Coronary artery (tissue), 2 donors: ENCODE measurements around the gene PLXNA2.

Experiments used
- DNase-seq: peaks from one replicate; pipeline ENCODE4 v3.0.0-alpha.2; 2017; ENCODE audit warnings: low spot score
- H3K27ac ChIP-seq, 2 donors: fragments of 200-600 bp; sonication (generic); one replicate each; pipeline ENCODE4 v1.5.1; 2016 to 2019
- H3K4me3 ChIP-seq: fragments of 200-600 bp; sonication (generic); 2 replicates; pipeline ENCODE4 v1.5.1; 2016; ENCODE audit warnings: mild to moderate bottlenecking, moderate library complexity
- CTCF ChIP-seq: fragments of 200-600 bp; sonication (generic); IDR thresholded peaks from one replicate; pipeline ENCODE4 v1.5.1; 2019; ENCODE audit warnings: antibody characterized with exemption

PLXNA2 gene

DNA sequence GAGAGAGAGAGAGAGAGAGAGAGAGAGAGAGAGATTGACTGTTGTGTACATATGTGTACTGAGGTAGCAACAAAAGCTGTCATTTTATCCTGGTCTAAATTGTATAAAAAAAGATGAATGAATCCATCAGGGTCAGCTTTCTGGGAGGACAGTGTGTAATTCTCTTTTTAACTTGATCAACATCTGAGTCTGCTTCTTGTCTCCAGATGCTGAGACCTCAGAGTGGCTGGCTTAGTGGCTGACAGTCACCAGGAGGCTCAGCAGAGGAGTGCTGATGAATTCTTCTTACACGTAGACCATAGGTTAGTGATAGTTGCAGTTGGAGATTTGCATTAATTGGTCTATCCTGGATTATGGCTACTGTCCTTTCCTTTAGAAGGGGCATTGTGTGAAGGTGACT lies 28.5 kb upstream of the PLXNA2 start:
- no peak overlapping the region for H3K4me3 ChIP-seq
- TF ChIP-seq CTCF, result no peak
- no peak overlapping the region for H3K27ac ChIP-seq
- DNase-seq, result no peak

DNA sequence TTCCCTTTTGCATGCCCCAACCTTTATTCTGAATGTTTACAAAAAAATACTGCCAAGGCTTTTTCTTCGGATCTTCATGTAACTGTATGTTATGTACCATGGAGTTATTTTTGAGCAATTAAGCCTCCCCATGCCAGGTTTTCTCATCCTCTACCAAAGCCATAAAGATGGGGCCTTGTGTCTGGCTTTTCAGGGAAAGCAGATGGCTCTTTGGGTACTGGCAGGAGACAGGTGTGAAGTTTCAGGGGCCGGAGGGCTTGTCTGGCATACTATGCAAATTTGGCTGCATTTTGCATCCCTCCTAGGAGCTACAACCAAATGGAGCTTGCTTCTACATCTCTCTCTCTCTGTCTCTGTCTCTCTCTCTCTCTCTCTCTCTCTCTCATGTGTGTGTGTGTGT lies 28.1 kb upstream of the PLXNA2 start:
- Histone ChIP-seq H3K4me3 (no peak overlapping the region), H3K27ac (no peak overlapping the region)
- no peak for TF ChIP-seq CTCF
- DNase-seq, result no peak

- TF ChIP-seq CTCF, result no peak
- no peak for DNase-seq
- no peak overlapping the region for H3K27ac ChIP-seq
- no peak overlapping the region for H3K4me3 ChIP-seq
Observed at GRCh38 chr1:208271236-208271635, 27.1 kb upstream of the PLXNA2 start.

DNA sequence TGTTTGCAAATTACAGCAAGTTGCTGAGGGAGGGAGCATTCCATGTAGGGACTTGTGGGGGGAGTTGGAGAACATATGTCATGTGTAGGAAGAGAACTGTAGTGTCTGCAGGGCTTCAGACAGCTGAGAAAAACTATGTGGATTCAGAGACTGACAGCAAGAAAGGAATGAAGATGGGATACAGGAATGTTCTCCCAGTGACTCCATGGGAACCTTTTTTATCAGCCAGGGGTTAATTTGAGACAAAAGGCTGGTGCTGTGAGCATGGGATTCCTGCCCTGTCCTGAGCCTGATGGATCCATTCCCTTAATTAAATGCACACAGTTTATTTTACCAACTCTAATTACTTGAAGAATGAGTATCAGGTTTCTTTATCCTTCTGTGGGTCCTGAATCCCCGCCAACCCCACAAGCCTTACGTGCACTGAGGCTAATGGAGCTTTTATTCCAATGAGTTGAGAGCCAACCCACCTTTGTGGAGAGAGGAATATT lies 26.5 kb upstream of the PLXNA2 start:
- no peak for TF ChIP-seq CTCF
- Histone ChIP-seq H3K4me3 (no peak overlapping the region), H3K27ac (no peak overlapping the region)
- DNase-seq, result no peak

DNA sequence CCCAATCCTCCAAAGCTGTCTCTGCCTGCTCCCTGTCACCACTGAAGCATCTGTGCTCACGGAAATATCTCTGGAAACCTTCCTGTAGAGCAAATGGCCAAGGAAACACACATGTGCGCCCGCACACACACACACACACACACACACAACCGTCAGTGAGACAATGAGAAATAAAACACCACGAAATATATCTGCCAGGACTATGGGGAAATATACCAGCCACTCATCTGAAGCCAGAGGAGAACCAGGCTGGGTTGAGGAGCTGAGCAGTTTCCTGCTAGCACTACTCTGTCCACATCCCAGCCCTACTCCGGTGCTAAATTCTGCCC lies 25.1 kb upstream of the PLXNA2 start:
- Histone ChIP-seq H3K4me3 (no peak overlapping the region), H3K27ac (no peak overlapping the region)
- DNase-seq, result no peak
- TF ChIP-seq CTCF, result no peak

DNA sequence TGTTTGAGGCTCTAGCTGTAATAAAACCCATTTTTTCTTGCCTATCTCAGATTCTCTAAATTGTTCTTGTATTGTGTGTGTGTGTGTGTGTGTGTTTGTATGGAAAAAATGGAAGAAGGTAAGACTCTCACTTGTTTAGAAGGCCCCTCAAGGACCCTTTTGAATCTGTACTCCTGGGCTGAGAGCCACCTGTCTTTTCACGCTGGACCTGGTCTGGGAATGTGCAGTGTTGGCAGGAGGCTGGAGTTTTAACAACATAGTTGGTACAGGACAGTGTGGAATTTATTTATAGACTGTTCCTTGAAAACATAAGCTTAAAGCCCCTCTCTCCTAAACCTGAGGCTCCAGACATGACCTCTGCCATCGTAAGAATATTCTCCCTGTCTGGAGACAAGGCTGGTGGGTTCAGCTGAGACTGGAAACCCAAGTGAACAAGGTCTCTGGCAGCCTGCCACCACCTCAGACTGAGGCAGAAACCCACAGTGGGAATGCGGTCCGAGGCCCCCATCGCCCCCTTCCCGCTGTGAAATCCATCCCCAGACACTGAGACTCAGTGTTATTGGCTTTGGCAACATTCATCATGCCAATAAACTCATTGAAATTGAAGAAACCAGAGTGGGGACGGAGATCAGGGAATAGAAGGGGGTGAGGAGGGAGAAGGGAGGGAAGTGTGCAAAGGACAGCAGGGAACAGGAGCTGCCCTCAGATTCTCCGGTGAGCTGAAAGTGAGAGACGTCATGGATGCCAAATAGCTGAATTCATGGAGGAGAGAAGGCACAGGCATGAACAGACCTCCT lies 24.6 kb upstream of the PLXNA2 start:
- no peak for TF ChIP-seq CTCF
- no peak for DNase-seq
- H3K4me3 ChIP-seq, result no peak overlapping the region

DNA sequence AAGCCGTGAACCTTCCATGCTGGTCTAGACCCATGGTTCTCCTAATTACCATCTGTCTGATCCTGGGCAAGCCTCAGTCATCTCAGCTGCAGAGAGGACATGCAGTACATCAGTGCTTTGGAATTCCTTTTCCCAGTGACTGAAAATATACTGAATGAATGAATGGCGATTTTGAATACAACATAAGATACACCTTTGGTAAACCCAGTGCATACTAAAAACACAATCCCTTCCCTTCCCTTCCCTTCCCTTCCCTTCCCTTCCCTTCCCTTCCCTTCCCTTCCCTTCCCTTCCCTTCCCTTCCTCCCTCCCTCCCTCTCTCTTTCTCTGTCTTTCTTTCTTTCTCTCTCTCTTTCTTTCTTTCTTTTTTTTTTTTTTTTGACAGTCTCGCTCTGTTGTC lies 21.3 kb upstream of the PLXNA2 start:
- Histone ChIP-seq H3K27ac (no peak overlapping the region), H3K4me3 (no peak overlapping the region)
- DNase-seq, result no peak
- no peak for TF ChIP-seq CTCF

More for the DNA sequence above, 24.6 kb upstream of the PLXNA2 start:
- H3K27ac ChIP-seq, result no peak overlapping the region
